ENCODE data around the gene FAM3D.
"Not testable (repeated sequence)": the region's sequence is repeated elsewhere in the genome, so short reads cannot be mapped to it uniquely, and the experiment has no call there.

Gene FAM3D

GRCh38 chr3:58683001-58683458, 16.5 kb upstream of the FAM3D start:
- no peak for DNase-seq (ENCODE audit: low spot score)

- no peak for DNase-seq (ENCODE audit: low spot score)
These were observed 15.3 kb upstream of the FAM3D start for GRCh38 chr3:58681863-58682262.

GRCh38 chr3:58680879-58681525, 14.4 kb upstream of the FAM3D start:
- no peak for DNase-seq (ENCODE audit: low spot score)

GRCh38 chr3:58679974-58680666, 13.5 kb upstream of the FAM3D start:
- DNase-seq (ENCODE audit: low spot score): no peak

- no peak for DNase-seq (ENCODE audit: low spot score)
These were observed 12.9 kb upstream of the FAM3D start for GRCh38 chr3:58679446-58679845.

- DNase-seq (ENCODE audit: low spot score): not testable (repeated sequence)
These were observed 11.8 kb upstream of the FAM3D start for GRCh38 chr3:58678177-58678970.

GRCh38 chr3:58672880-58673279, 6.3 kb upstream of the FAM3D start:
- DNase-seq (ENCODE audit: low spot score): no peak

- DNase-seq (ENCODE audit: low spot score): no peak
These were observed 5.9 kb upstream of the FAM3D start for GRCh38 chr3:58672451-58672850.

GRCh38 chr3:58670506-58671135, 4.0 kb upstream of the FAM3D start:
- no peak for DNase-seq (ENCODE audit: low spot score)

GRCh38 chr3:58668247-58668646, 1.7 kb upstream of the FAM3D start:
- DNase-seq (ENCODE audit: low spot score): no peak

- no peak for DNase-seq (ENCODE audit: low spot score)
These were observed 1.1 kb upstream of the FAM3D start for GRCh38 chr3:58667704-58668103.

GRCh38 chr3:58667229-58667628, 655 bp upstream of the FAM3D start:
- no peak for DNase-seq (ENCODE audit: low spot score)

- DNase-seq (ENCODE audit: low spot score): peak; percentile 92
These were observed 1.2 kb downstream of the FAM3D start for GRCh38 chr3:58665405-58665804.

GRCh38 chr3:58664611-58665010, 2.0 kb downstream of the FAM3D start:
- no peak for DNase-seq (ENCODE audit: low spot score)

GRCh38 chr3:58661836-58662420, 4.6 kb downstream of the FAM3D start:
- DNase-seq (ENCODE audit: low spot score): peak; percentile 21

GRCh38 chr3:58660998-58661397, 5.6 kb downstream of the FAM3D start:
- no peak for DNase-seq (ENCODE audit: low spot score)

- DNase-seq (ENCODE audit: low spot score): peak; percentile 63
These were observed 7.4 kb downstream of the FAM3D start for GRCh38 chr3:58659051-58659675.

GRCh38 chr3:58658508-58658907, 8.1 kb downstream of the FAM3D start:
- DNase-seq (ENCODE audit: low spot score): no peak

GRCh38 chr3:58657571-58658141, 8.9 kb downstream of the FAM3D start:
- DNase-seq (ENCODE audit: low spot score): no peak

GRCh38 chr3:58657036-58657520, 9.5 kb downstream of the FAM3D start:
- DNase-seq (ENCODE audit: low spot score): no peak

- no peak for DNase-seq (ENCODE audit: low spot score)
These were observed 9.9 kb downstream of the FAM3D start for GRCh38 chr3:58656631-58657030.
